GM23248 (cell line): ENCODE measurements around the gene GTPBP4.

Source experiments
- EZH2 ChIP-seq: fragments of 200-600 bp; sonication (generic); IDR thresholded peaks from 2 replicates; pipeline ENCODE4 v1.6.1; 2018; ENCODE audit warnings: antibody characterized with exemption, mild to moderate bottlenecking; ENCODE audit not compliant: insufficient read depth, poor library complexity, severe bottlenecking
- EZH2phosphoT487 ChIP-seq: fragments of 200-600 bp; sonication (generic); IDR thresholded peaks from 2 replicates; pipeline ENCODE4 v1.6.1; 2018; ENCODE audit warnings: antibody characterized with exemption, moderate library complexity, mild to moderate bottlenecking, low read depth; ENCODE audit not compliant: insufficient read depth

GRCh38 chr10:978826-979421 lies 9.3 kb upstream of the GTPBP4 start:
- TF ChIP-seq EZH2 (no peak), EZH2phosphoT487 (no peak)
